Natural killer cell (primary cell): ENCODE measurements around the gene EIF1B. TPM values are rescaled to one million over a fixed set of nuclear protein-coding genes. Genes with fewer than 3 reads are reported as not detected.

Experiments used
- ATAC-seq, 3 donors: fragments of 150-1000 bp in 2 of 3; fragments of 200-7000 bp in 1 of 3; cut with Tn5 transposase; 1 replicate in 1 of 3; 2 replicates in 2 of 3; pipeline ENCODE4 v1.10.0; 2021; ENCODE audit warnings: mild to moderate bottlenecking in 2 of 3, moderate library complexity in 2 of 3
- DNase-seq, 2 donors: peaks; one replicate each; pipeline versions ENCODE4 v3.0.0 to v3.0.0-alpha.2; 2013 to 2021; ENCODE audit warnings: mixed read lengths in 1 of 2
- H3K27ac ChIP-seq: one replicate; pipeline ENCODE4 v1.5.1; 2013; ENCODE audit warnings: mild to moderate bottlenecking, low read length
- H3K27me3 ChIP-seq: one replicate; pipeline ENCODE4 v1.6.1; 2013; ENCODE audit warnings: low read length; ENCODE audit not compliant: control insufficient read depth, insufficient read depth
- H3K36me3 ChIP-seq: one replicate; pipeline ENCODE4 v1.6.1; 2013; ENCODE audit warnings: low read length; ENCODE audit not compliant: control insufficient read depth, insufficient read depth
- H3K4me1 ChIP-seq: one replicate; pipeline ENCODE4 v1.6.1; 2013; ENCODE audit warnings: low read length; ENCODE audit not compliant: control insufficient read depth, insufficient read depth
- H3K4me3 ChIP-seq: one replicate; pipeline ENCODE4 v1.5.1; 2013; ENCODE audit warnings: low read length
- H3K9me3 ChIP-seq: one replicate; pipeline ENCODE4 v1.6.1; 2013; ENCODE audit warnings: low read length; ENCODE audit not compliant: control insufficient read depth, insufficient read depth
- H3K27ac Mint-ChIP-seq, 2 donors: one replicate each; pipeline ENCODE4 v1.8.0; 2022; ENCODE audit warnings: mild to moderate bottlenecking in 2 of 2, mixed read lengths in 2 of 2, moderate library complexity in 1 of 2
- H3K27me3 Mint-ChIP-seq, 2 donors: one replicate each; pipeline ENCODE4 v1.8.0; 2022; ENCODE audit warnings: low read depth in 2 of 2, mixed read lengths in 2 of 2
- H3K36me3 Mint-ChIP-seq: one replicate; pipeline ENCODE4 v1.8.0; 2022; ENCODE audit warnings: mixed read lengths
- H3K4me1 Mint-ChIP-seq, 2 donors: one replicate each; pipeline ENCODE4 v1.8.0; 2022; ENCODE audit warnings: mixed read lengths in 2 of 2
- H3K4me3 Mint-ChIP-seq: one replicate; pipeline ENCODE4 v1.8.0; 2022; ENCODE audit warnings: mild to moderate bottlenecking, moderate library complexity, mixed read lengths
- H3K9me3 Mint-ChIP-seq, 2 donors: one replicate each; pipeline ENCODE4 v1.8.0; 2022; ENCODE audit warnings: mixed read lengths in 2 of 2
- WGBS: methylation state at CpG from one replicate; pipeline ENCODE4 v1.1.7; 2013; ENCODE audit warnings: missing lambda C conversion rate; ENCODE audit not compliant: insufficient coverage; 5-methylcytosine and 5-hydroxymethylcytosine counted together
- intact Hi-C: fragments of 100-400 bp; cut with micrococcal nuclease; formaldehyde crosslinking; loops from one replicate; pipeline ENCODE4 v1.14.2; 2022
- total RNA-seq, 4 donors: library from RNA; stranded (reverse); fragments of 120-200 nt in 1 of 4; gene quantifications; one replicate each; pipeline versions ENCODE4 v1.2.3 to v1.2.4, GENCODE V29; 2013 to 2022
- TF ChIP-seq, protein P1 (sequence below): fragments of 200-600 bp; IDR thresholded peaks from one replicate; pipeline ENCODE4 v1.8.0; 2022; ENCODE audit warnings: antibody characterized with exemption

Gene EIF1B
- total RNA-seq, 3 donors from 2014 or later (not counting 1 experiment from before 2014, with no cell fraction given) = 52.9 to 67.3 (median 55.1) TPM

DNA sequence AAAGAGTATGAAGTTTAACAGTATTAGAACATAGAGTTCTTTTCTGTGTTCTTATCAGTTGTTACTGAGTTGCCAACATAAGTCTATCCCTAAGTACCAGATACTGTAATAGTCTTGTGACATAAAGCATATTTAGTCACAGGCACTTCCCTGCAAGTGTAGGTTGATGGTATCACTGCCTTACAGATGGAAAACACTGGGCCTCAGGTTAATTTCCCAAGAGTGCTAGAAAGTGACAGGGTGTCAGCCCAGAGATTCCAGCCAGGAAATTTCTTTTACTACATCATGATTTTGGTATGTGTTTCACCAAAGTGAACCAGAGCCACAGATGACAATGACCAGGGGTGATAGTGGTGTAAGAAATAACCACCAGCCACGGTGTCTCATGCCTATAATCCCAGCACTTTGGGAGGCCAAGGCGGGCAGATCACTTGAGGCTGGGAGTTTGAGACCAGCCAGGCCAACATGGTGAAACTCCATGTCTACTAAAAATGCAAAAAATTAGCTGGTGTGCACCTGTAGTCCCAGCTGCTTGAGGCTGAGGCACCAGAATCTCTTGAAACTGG is 3.2 kb downstream of the EIF1B start:
- Mint-ChIP-seq H3K27me3 (no peaks in the 10 kb centered on the region), H3K27ac (peak overlapping the region; percentile 29 to 98), H3K9me3 (no peaks in the 10 kb centered on the region), H3K4me1 (peaks cover 28 to 30% of the 10 kb centered on the region in 2 donors), H3K36me3 (no peaks in the 10 kb centered on the region), H3K4me3 (no peak overlapping the region)
- TF ChIP-seq, protein P1, sequence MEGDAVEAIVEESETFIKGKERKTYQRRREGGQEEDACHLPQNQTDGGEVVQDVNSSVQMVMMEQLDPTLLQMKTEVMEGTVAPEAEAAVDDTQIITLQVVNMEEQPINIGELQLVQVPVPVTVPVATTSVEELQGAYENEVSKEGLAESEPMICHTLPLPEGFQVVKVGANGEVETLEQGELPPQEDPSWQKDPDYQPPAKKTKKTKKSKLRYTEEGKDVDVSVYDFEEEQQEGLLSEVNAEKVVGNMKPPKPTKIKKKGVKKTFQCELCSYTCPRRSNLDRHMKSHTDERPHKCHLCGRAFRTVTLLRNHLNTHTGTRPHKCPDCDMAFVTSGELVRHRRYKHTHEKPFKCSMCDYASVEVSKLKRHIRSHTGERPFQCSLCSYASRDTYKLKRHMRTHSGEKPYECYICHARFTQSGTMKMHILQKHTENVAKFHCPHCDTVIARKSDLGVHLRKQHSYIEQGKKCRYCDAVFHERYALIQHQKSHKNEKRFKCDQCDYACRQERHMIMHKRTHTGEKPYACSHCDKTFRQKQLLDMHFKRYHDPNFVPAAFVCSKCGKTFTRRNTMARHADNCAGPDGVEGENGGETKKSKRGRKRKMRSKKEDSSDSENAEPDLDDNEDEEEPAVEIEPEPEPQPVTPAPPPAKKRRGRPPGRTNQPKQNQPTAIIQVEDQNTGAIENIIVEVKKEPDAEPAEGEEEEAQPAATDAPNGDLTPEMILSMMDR = no peak
- no peak for DNase-seq
- Histone ChIP-seq H3K27me3 (no peaks in the 10 kb centered on the region), H3K4me3 (no peak overlapping the region), H3K4me1 (peaks cover 10% of the 10 kb centered on the region), H3K27ac (no peak overlapping the region), H3K9me3 (no peaks in the 10 kb centered on the region), H3K36me3 (peaks cover 32% of the 10 kb centered on the region)
- intact Hi-C loops = loop anchor here (10.0 kb wide), 1 partner anchor 868 kb away; no protein-coding TSS in a partner anchor
- ATAC-seq = no peak
- 89% methylated on average over 2 of the region's 2 CpGs for WGBS

DNA sequence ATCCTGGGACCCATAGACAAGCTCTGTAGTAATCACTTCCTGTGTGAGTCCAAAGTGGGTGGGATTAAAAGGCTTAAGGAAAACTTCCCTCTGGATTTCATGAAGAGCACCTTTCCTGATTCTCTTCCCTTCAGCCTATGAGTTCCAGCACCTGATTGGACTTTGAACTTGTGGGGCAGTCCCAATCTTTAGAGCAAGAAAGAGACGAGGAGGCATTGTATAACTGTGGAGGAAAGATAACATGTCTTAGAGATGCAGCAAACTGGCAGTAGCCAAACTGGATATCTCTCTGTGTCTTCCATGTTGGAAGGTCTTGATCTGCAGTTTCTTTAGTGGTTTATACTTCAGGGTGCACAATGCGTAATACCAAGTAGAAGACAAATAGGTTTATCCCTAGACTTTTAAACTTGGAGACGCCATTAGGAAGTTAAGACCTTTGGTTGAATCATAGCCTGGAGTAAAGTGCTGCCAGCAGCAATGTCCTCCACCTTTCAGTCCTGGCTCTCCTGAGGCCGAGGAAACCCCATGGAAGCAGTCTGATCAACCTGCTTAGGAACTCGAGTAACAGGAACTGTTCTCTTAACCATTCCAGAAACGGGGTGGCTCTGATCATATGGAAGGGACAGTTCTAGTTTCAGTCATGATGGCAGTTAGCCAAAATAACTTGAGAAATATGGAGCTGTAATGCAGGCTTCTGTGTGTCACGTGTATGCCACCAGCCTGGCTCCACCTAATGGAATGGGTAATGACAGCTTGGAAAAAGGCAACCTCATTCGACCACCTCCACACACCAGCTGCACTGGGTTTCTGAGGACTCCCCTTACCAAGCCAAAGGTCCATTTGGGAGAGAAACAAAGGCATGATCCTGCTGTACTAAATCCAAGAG is 4.7 kb downstream of the EIF1B start:
- Mint-ChIP-seq H3K4me1 (peaks cover 20 to 23% of the 10 kb centered on the region in 2 donors), H3K9me3 (no peaks in the 10 kb centered on the region), H3K36me3 (no peaks in the 10 kb centered on the region), H3K27me3 (no peaks in the 10 kb centered on the region), H3K4me3 (no peak overlapping the region), H3K27ac (peak overlapping the region; percentile 49 to 73)
- H3K9me3 ChIP-seq = no peaks in the 10 kb centered on the region
- no peaks in the 10 kb centered on the region for H3K27me3 ChIP-seq
- H3K36me3 ChIP-seq = peaks cover 32% of the 10 kb centered on the region
- peaks cover 4% of the 10 kb centered on the region for H3K4me1 ChIP-seq
- WGBS = 81% methylated on average over 8 of the region's 8 CpGs
- no peak overlapping the region for H3K27ac ChIP-seq
- intact Hi-C loops = loop anchor here (10.0 kb wide), 1 partner anchor 869 kb away; no protein-coding TSS in a partner anchor
- H3K4me3 ChIP-seq = no peak overlapping the region
- TF ChIP-seq, protein P1 = no peak
- DNase-seq (no peak), ATAC-seq (no peak)

DNA sequence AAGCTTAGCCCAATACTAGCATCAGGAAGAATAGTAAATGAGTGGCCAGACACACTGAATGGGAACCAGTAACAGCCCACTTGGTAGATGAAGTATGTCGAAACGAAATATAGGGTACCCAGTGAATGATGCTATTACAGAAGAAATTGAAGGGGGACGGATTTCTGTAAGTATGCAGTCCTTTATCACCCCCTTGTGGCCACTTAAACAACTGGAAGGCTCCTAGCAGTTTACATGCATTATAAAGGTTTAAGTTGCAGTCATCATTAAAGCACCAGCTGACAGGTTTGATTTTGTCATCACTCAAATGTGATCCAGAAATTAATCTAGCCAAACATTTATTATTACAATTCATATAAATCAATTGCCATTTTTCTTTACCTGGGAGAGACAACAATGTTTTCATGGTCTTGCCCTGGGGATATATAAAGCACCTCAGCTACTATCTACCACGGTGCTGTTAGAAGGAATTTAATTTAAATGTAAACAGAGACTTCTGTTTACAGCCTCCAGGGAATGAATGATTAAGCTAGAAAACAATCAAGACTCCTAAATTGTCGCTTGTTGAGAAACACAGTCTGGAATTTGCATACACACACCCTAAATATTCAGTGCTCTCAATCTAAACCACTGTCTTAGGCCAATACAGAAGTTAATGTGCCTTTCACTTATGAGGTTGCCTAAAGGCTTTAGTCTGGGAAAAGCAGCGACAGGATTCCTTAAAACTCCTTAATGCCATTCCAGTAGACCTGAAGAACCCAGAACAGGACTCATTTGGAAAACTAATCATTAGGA is 7.8 kb downstream of the EIF1B start:
- H3K27me3 Mint-ChIP-seq = no peaks in the 10 kb centered on the region
- H3K27ac Mint-ChIP-seq = no peak overlapping the region
- H3K9me3 Mint-ChIP-seq = no peaks in the 10 kb centered on the region
- TF ChIP-seq, protein P1 = peak; percentile 87
- peak in 1 of 2 donors; percentile 84 for DNase-seq
- no peak overlapping the region for H3K4me3 Mint-ChIP-seq
- H3K27me3 ChIP-seq = no peaks in the 10 kb centered on the region
- no peaks in the 10 kb centered on the region for H3K36me3 Mint-ChIP-seq
- intact Hi-C loops = loop anchor here (1.0 to 10.0 kb wide), 2 partner anchors 125 to 872 kb away; no protein-coding TSS in a partner anchor
- H3K36me3 ChIP-seq = peaks cover 21% of the 10 kb centered on the region
- peaks cover 0 to 8% of the 10 kb centered on the region in 2 donors for H3K4me1 Mint-ChIP-seq
- peak; percentile 77 to 94 (median 92) for ATAC-seq
- H3K4me3 ChIP-seq = no peak overlapping the region
- H3K4me1 ChIP-seq = no peaks in the 10 kb centered on the region
- H3K27ac ChIP-seq = no peak overlapping the region
- no peaks in the 10 kb centered on the region for H3K9me3 ChIP-seq
- WGBS = 42% methylated on average over 5 of the region's 6 CpGs
